Non-pigmented ciliary epithelial cell (primary cell): Measurements from ENCODE around the gene RAPSN.

Experiments used
- DNase-seq: peaks from one replicate; pipeline ENCODE4 v3.0.0-alpha.2; 2010; ENCODE audit warnings: low read depth

The RAPSN gene

DNA sequence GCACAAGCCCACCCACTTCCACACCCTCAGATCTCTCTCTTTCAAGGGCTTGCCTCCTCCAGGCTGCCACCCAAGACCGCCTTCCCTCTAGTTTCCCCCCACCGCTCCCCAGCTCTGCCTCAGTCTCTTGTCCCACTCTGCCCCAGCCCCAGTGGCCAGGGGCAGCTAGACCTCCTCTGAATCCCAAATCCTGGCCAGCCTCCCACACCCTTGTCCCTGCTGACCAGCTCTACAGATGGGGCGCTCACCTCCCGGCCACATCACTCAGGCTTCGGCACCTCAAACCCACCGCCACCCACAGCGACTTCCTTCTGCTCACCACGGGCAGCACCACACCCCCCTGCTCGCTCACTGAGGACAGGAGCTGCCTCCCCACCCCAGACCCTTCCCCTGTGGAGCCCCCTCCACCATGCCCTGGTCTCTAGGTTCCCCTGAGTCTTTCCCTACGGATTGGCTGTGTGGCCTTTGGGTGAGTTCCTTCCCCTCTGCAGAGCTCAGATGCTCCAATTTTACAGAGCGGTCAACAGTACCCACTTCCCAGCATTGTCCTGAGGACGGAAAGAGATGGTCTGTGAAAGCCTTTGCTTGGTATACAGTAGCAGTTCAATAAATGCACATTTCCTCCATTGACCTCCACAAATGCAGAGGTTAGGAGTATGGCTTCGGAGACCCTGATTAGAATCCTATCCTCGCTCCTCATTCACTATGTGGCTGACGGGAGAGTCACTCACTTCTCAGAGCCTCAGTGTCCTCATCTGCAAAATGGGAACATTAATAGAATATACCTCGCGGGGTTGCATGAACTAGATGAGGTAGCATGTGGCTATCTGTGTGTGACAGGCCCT lies 59.1 kb downstream of the RAPSN start:
- no peak for DNase-seq

DNA sequence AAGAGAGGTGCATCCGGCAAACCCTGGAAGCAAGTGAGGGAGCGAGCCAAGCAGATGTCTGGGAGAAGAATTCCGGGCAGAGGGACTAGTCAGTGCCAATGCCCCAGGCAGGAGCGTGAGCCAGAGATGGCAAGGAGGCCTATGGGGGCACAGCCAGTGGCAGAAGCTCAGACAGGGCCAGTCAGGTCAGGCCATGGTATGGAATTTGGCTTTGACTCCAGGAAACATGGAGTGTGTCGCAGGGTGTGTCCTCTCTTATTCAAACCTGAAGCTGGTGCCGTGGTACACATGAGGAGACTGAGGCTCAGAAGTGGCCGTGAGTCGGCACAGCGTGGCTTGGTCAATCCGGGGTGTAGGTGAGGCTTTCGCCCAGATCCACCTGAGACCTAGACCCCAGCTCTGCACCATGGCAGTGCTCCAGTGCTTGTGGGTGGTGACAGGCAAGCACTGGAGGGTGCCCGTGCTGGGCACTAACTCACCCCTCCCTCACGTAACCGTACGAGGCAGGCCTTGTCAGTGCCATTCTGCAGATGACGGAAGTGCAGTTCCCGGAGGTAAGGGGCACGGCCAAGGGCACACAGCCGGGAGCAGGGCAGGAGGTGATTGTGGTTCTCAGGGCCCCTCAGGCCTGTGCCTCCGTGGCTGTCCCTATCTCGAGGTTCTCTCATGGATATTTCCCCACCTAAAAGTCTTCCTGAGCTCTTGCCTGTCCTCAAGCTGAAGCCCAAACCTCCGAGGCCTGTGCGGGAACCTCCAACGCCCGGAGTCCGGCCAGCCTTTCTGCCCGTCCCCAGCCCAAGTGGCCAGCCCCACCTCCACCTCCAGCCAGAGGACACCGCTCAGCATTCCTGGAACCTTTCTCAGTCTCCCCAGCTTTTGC lies 60.0 kb downstream of the RAPSN start:
- no peak for DNase-seq

DNA sequence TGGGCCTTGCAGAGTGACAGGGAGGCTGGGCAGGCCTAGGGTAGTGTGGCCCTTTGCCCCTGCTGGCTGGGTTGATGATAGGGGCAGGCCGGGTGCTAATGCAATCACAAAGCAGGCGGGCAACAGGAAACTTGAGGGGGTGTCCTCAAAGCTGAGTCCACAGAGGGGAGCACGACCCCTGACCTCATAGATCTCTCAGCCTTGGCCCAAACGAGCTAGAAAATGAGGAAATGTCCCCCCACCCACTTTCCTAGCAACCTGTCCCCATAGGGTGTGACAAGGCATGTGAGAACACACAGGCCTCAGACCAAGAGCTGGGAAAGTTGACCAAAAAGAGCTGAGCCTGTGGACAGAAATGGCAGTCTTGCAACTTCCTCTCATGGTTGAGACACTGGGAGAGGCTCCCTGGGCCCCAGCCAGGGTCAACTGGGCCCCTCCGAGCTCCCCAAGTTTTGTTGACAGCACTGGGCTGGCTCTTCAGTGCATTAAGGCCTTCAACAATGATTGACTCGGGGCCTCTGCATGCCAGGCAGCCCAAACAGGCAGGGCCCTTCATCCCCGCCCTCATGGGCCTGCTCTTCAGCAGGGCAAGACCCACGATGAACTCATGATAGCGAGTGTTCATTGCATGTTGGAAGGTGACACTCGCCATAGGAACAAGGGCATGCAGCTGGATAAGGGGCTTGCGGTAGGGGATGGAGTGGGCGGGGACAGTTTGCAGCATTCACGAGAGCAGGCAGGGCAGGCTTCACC lies 60.8 kb downstream of the RAPSN start:
- DNase-seq, result no peak
